Progenitor cell of endocrine pancreas (in vitro differentiated cells): Measurements from ENCODE around the gene FOXP3. TPM values are rescaled to one million over a fixed set of nuclear protein-coding genes. Genes with fewer than 3 reads are reported as not detected.

Source experiments
- DNase-seq: peaks from one replicate; pipeline ENCODE4 v3.0.0; 2021; ENCODE audit warnings: low spot score; ENCODE audit not compliant: unreplicated experiment
- H3K27ac Mint-ChIP-seq: 2 replicates; pipeline ENCODE4 v1.8.0; 2021; ENCODE audit warnings: mild to moderate bottlenecking, moderate library complexity, mixed read lengths
- H3K27me3 Mint-ChIP-seq: 2 replicates; pipeline ENCODE4 v1.8.0; 2021; ENCODE audit warnings: mixed read lengths
- H3K36me3 Mint-ChIP-seq: 2 replicates; pipeline ENCODE4 v1.8.0; 2022; ENCODE audit warnings: mixed read lengths; ENCODE audit not compliant: insufficient read depth
- H3K4me1 Mint-ChIP-seq: 2 replicates; pipeline ENCODE4 v1.8.0; 2021; ENCODE audit warnings: low read depth, mixed read lengths
- H3K4me3 Mint-ChIP-seq: 2 replicates; pipeline ENCODE4 v1.8.0; 2021; ENCODE audit warnings: low read depth, mild to moderate bottlenecking, moderate library complexity, mixed read lengths
- H3K9me3 Mint-ChIP-seq: 2 replicates; pipeline ENCODE4 v1.8.0; 2021; ENCODE audit warnings: low read depth, mixed read lengths
- CTCF ChIP-seq: fragments of 200-600 bp; sonication (generic); IDR thresholded peaks from one replicate; pipeline ENCODE4 v1.5.0; 2021; ENCODE audit warnings: antibody characterized with exemption, mild to moderate bottlenecking; ENCODE audit not compliant: unreplicated experiment
- total RNA-seq: library from RNA; stranded (reverse); gene quantifications from 2 replicates; pipeline ENCODE4 v1.2.1, GENCODE V29; 2021

FOXP3 gene
- total RNA-seq, 1 donor from 2014 or later, result 0.24 TPM

GRCh38 chrX:49205443-49205842, 59.1 kb downstream of the FOXP3 start:
- H3K36me3 Mint-ChIP-seq, result no peaks in the 10 kb centered on the region
- DNase-seq, result no peak
- TF ChIP-seq CTCF, result no peak
- no peaks in the 10 kb centered on the region for H3K4me1 Mint-ChIP-seq
- no peak overlapping the region for H3K27ac Mint-ChIP-seq
- peaks cover 3% of the 10 kb centered on the region for H3K27me3 Mint-ChIP-seq
- peaks cover 7% of the 10 kb centered on the region for H3K9me3 Mint-ChIP-seq
- no peak overlapping the region for H3K4me3 Mint-ChIP-seq

- no peak for DNase-seq
- H3K27me3 Mint-ChIP-seq, result peaks cover 3% of the 10 kb centered on the region
- peaks cover 7% of the 10 kb centered on the region for H3K9me3 Mint-ChIP-seq
- no peak overlapping the region for H3K27ac Mint-ChIP-seq
- H3K4me1 Mint-ChIP-seq, result no peaks in the 10 kb centered on the region
- TF ChIP-seq CTCF, result no peak
- H3K36me3 Mint-ChIP-seq, result no peaks in the 10 kb centered on the region
- H3K4me3 Mint-ChIP-seq, result no peak overlapping the region
Observed at GRCh38 chrX:49204709-49205108, 59.8 kb downstream of the FOXP3 start.

GRCh38 chrX:49204017-49204416, 60.5 kb downstream of the FOXP3 start:
- H3K36me3 Mint-ChIP-seq, result no peaks in the 10 kb centered on the region
- no peak for TF ChIP-seq CTCF
- H3K4me1 Mint-ChIP-seq, result no peaks in the 10 kb centered on the region
- no peak overlapping the region for H3K4me3 Mint-ChIP-seq
- peaks cover 3% of the 10 kb centered on the region for H3K27me3 Mint-ChIP-seq
- H3K9me3 Mint-ChIP-seq, result peaks cover 7% of the 10 kb centered on the region
- DNase-seq, result no peak
- no peak overlapping the region for H3K27ac Mint-ChIP-seq

DNA sequence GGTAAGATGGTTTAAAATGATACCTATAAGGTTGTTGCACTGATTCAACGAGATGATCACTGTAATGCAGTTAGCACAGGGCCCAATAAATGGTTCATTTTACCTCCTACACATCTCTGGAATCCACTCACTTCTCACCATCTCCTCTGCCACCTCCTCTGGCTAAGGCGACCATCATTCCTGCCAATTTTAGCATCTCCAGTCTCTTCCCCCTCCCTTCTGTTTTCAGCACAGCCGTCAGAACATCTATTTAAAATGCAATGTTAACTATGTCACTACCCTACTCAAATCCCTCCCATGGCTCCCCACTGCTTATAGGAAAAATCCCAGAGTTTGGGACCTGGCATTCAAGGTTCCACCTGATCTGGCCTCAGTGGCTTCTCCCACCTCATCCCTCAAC, 61.0 kb downstream of the FOXP3 start:
- DNase-seq, result no peak
- no peak for TF ChIP-seq CTCF
- no peak overlapping the region for H3K4me3 Mint-ChIP-seq
- H3K27me3 Mint-ChIP-seq, result peaks cover 7% of the 10 kb centered on the region
- no peaks in the 10 kb centered on the region for H3K4me1 Mint-ChIP-seq
- no peak overlapping the region for H3K27ac Mint-ChIP-seq
- peaks cover 7% of the 10 kb centered on the region for H3K9me3 Mint-ChIP-seq
- no peaks in the 10 kb centered on the region for H3K36me3 Mint-ChIP-seq

GRCh38 chrX:49202022-49202421, 62.5 kb downstream of the FOXP3 start:
- Mint-ChIP-seq H3K4me1 (no peaks in the 10 kb centered on the region), H3K27me3 (peaks cover 20% of the 10 kb centered on the region), H3K9me3 (peaks cover 14% of the 10 kb centered on the region), H3K4me3 (no peak overlapping the region), H3K27ac (no peak overlapping the region), H3K36me3 (no peaks in the 10 kb centered on the region)
- DNase-seq, result no peak
- TF ChIP-seq CTCF, result no peak

Other genes starting within 250 kb of the FOXP3 start
- 39.7 and 40.8 TPM in 2 replicates for gene TFE3, start 221.4 kb downstream of the FOXP3 start, total RNA-seq
- 27.1 and 27.9 TPM in 2 replicates for gene CCDC120, start 205.7 kb downstream of the FOXP3 start, total RNA-seq
- gene PRAF2, start 190.7 kb downstream of the FOXP3 start, total RNA-seq, result 22.6 and 24.1 TPM in 2 replicates
- 44.9 and 55.0 TPM in 2 replicates for gene WDR45, start 184.8 kb downstream of the FOXP3 start, total RNA-seq
- 15.6 and 16.5 TPM in 2 replicates for gene GPKOW, start 141.0 kb downstream of the FOXP3 start, total RNA-seq
- 3.1 and 5.0 TPM in 2 replicates for gene MAGIX, start 102.0 kb downstream of the FOXP3 start, total RNA-seq
- 3.9 and 6.3 TPM in 2 replicates for gene PLP2, start 92.8 kb downstream of the FOXP3 start, total RNA-seq
- 6.2 and 8.8 TPM in 2 replicates for gene PRICKLE3, start 78.3 kb downstream of the FOXP3 start, total RNA-seq
- gene SYP, start 64.5 kb downstream of the FOXP3 start, total RNA-seq, result 10.1 and 11.4 TPM in 2 replicates
- 0.19 and 0.64 TPM in 2 replicates for gene CACNA1F, start 31.4 kb downstream of the FOXP3 start, total RNA-seq
- gene CCDC22, start 29.2 kb downstream of the FOXP3 start, total RNA-seq, result 16.0 and 17.7 TPM in 2 replicates
- 9.4 and 10.2 TPM in 2 replicates for gene PPP1R3F, start 5.1 kb upstream of the FOXP3 start, total RNA-seq
- not detected in 2 replicates for gene GAGE10, start 38.9 kb upstream of the FOXP3 start, total RNA-seq
- gene GAGE12J, start 57.3 kb upstream of the FOXP3 start, total RNA-seq, result not detected in 2 replicates
- gene GAGE13, start 66.9 kb upstream of the FOXP3 start, total RNA-seq, result not detected in 2 replicates